K562 (cell line): Measurements from ENCODE around the gene APC2. TPM values are rescaled to one million over a fixed set of nuclear protein-coding genes. Genes with fewer than 3 reads are reported as not detected.

Experiments
- ESRRA ChIP-seq: fragments of 450-650 bp; IDR thresholded peaks from 2 replicates; pipeline ENCODE4 v1.6.1; 2014; ENCODE audit warnings: low read depth, mild to moderate bottlenecking, moderate library complexity, borderline replicate concordance
- FOXK1 ChIP-seq: sonication (generic); formaldehyde crosslinking; IDR thresholded peaks from 2 replicates; pipeline ENCODE4 v1.8.0; 2022; ENCODE audit warnings: missing genetic modification reagents, mild to moderate bottlenecking, borderline replicate concordance
- FUS ChIP-seq: fragments of 200-400 bp; formaldehyde crosslinking; optimal IDR thresholded peaks from 2 replicates; pipeline ENCODE3; 2017; ENCODE audit warnings: low read depth, low read length
- ILK ChIP-seq: fragments of 450-650 bp; IDR thresholded peaks from 2 replicates; pipeline ENCODE4 v1.6.1; 2016; ENCODE audit warnings: missing genetic modification characterization, low read depth, mild to moderate bottlenecking, missing compliant biosample characterization, moderate library complexity, borderline replicate concordance
- JUND ChIP-seq, 2 experiments: IDR thresholded peaks; 2 replicates in 1 of 2; 3 replicates in 1 of 2; pipeline ENCODE4 v1.6.1; 2011; ENCODE audit warnings: borderline replicate concordance in 2 of 2, low read depth in 2 of 2, low read length in 2 of 2, improper control_type of control experiment in 1 of 2, missing biosample characterization in 1 of 2, missing genetic modification characterization in 1 of 2, missing genetic modification reagents in 1 of 2
- KDM1A ChIP-seq, 2 experiments: fragments of 450-650 bp; IDR thresholded peaks; 2 replicates each; pipeline ENCODE4 v1.6.1; 2016; ENCODE audit warnings: mild to moderate bottlenecking in 2 of 2
- RBBP5 ChIP-seq: fragments of 200-600 bp; sonication (generic); IDR thresholded peaks from 2 replicates; pipeline ENCODE4 v1.6.1; 2012; ENCODE audit warnings: borderline replicate concordance, mild to moderate bottlenecking, low read length, control low read depth, inconsistent platforms; ENCODE audit not compliant: insufficient read depth, poor library complexity, severe bottlenecking
- SETDB1 ChIP-seq: IDR thresholded peaks from one replicate; pipeline ENCODE4 v1.6.1; 2012; ENCODE audit warnings: low read length, control low read depth, inconsistent platforms
- XRCC3 ChIP-seq: fragments of 450-650 bp; IDR thresholded peaks from 2 replicates; pipeline ENCODE4 v1.6.1; 2017; ENCODE audit warnings: mild to moderate bottlenecking, moderate library complexity
- XRCC4 ChIP-seq: IDR thresholded peaks from one replicate; pipeline ENCODE4 v1.6.1; 2011; ENCODE audit not compliant: insufficient read depth, insufficient read length; ENCODE audit errors: extremely low read depth
- ZNF124 ChIP-seq: sonication (generic); formaldehyde crosslinking; IDR thresholded peaks from 2 replicates; pipeline ENCODE4 v1.8.1; 2022; ENCODE audit warnings: missing genetic modification reagents
- ZNF224 ChIP-seq: sonication (generic); formaldehyde crosslinking; IDR thresholded peaks from 2 replicates; pipeline ENCODE4 v1.8.0; 2022; ENCODE audit warnings: mild to moderate bottlenecking, missing genetic modification reagents
- ZNF324 ChIP-seq: fragments of 250-450 bp; sonication (Bioruptor Pico); IDR thresholded peaks from 2 replicates; pipeline ENCODE4 v1.4.0; 2020; ENCODE audit warnings: mild to moderate bottlenecking
- ZNF354B ChIP-seq: fragments of 250-450 bp; sonication (Bioruptor Pico); IDR thresholded peaks from 2 replicates; pipeline ENCODE4 v1.4.0; 2020
- ZNF507 ChIP-seq: conservative IDR thresholded peaks from 2 replicates; pipeline ENCODE4 v1.6.1; 2017; ENCODE audit warnings: missing genetic modification characterization, missing compliant biosample characterization
- polyA plus RNA-seq, 8 experiments: library from polyadenylated mRNA; depleted of rRNA in 4 of 8; stranded (reverse) in 5 of 8; unstranded in 3 of 8; fragments of >200 nt; fragmentation: Nextera tagmentation in 2 of 8; fragmentation: Illumina TruSeq in 1 of 8; extraction: Ambion mirVana in 2 of 8; extraction: Trizol in 1 of 8; gene quantifications; 2 replicates each; pipeline versions ENCODE4 v1.2.1 to v1.2.3, GENCODE V29; 2011 to 2014; ENCODE audit warnings: inconsistent platforms in 1 of 8, missing spikeins in 1 of 8
- total RNA-seq, 7 experiments: library from RNA; depleted of rRNA in 6 of 7; stranded (reverse); fragments of >200 nt in 6 of 7; fragmentation: Illumina TruSeq in 2 of 7; extraction: Trizol in 2 of 7; gene quantifications; 2 replicates each; pipeline versions ENCODE4 v1.2.1 to v1.2.3, GENCODE V29; 2011 to 2021; ENCODE audit warnings: low replicate concordance in 1 of 7
- TF ChIP-seq, protein P1 (sequence below): sonication (generic); formaldehyde crosslinking; IDR thresholded peaks from 2 replicates; pipeline ENCODE4 v1.8.0; 2023; ENCODE audit warnings: missing genetic modification reagents, mild to moderate bottlenecking, borderline replicate concordance
- TF ChIP-seq, protein P2 (sequence below): fragments of 250-450 bp; sonication (Bioruptor Pico); IDR thresholded peaks from 2 replicates; pipeline ENCODE4 v1.8.0; 2021; ENCODE audit warnings: moderate library complexity, mild to moderate bottlenecking, inconsistent platforms
- TF ChIP-seq, protein P3 (sequence below): fragments of 450-650 bp; IDR thresholded peaks from 2 replicates; pipeline ENCODE4 v1.6.1; 2016; ENCODE audit warnings: antibody characterized with exemption
- TF ChIP-seq, protein P4 (sequence below): fragments of 450-650 bp; IDR thresholded peaks from one replicate; pipeline ENCODE4 v1.6.1; 2018; ENCODE audit warnings: mild to moderate bottlenecking, moderate library complexity; ENCODE audit not compliant: partially characterized antibody

Gene APC2
- total and polyA plus RNA-seq, 9 of the 15 experiments (the other 6 are each of a cell fraction or from before 2014, with no cell fraction given) = 0.01 to 0.40 (median 0.05) TPM; not detected in 3

DNA sequence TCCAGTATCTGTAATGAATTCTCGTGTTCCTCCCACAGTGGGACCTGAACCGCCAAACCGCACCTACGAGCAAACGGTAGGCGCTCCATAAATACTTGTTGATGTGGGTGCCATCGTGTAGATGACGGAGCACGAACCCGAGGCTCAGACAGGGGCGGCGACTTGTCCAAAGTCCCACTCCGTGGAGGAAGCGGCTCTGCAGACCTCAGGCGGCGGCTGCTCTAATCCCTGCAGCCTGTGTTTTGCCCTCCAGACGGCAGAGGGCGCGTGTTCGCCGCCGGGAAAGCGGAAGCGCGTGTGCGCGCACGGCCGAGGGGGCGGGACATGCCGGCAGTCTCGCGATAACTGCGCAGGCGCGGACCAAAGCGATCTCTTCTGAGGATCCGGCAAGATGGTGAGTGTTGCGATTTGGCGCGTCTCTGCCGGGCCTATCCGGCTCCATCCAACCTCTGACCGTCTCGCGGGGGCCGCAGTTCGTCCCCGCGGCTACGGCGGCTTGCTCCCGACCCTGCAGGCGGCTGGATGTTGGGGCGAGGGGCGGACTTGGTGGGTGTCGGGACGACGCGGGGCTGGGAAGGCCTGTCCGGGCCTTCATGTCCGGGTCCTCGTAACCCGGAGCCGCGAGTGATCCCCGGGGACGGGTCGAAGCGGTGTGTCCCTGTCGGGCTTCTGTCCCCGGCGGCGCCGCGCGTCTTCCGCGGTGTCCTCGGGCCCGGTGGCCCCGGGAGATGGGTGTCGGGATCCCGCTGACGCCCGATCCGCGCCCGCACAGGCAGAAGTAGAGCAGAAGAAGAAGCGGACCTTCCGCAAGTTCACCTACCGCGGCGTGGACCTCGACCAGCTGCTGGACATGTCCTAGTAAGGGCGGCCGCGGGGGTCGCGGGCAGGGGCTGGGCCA, 11.6 kb upstream of the APC2 start, which contains the start of gene RPS15 (continued):
- TF ChIP-seq JUND (IDR thresholded peaks at IDR 0.05; ENCODE audit: borderline replicate concordance, low read depth, low read length) = peak; percentile 72
- no peak; the same call in 2 of the 3 replicates for TF ChIP-seq JUND (tag; IDR thresholded peaks at IDR 0.05; ENCODE audit: borderline replicate concordance, low read depth, low read length)
- TF ChIP-seq ZNF224 (CRISPR knock-in tag) = no peak
- TF ChIP-seq FUS = peak; percentile 92
- TF ChIP-seq RBBP5 = peak; percentile 100
- no peak for TF ChIP-seq XRCC4
- TF ChIP-seq, protein P1, sequence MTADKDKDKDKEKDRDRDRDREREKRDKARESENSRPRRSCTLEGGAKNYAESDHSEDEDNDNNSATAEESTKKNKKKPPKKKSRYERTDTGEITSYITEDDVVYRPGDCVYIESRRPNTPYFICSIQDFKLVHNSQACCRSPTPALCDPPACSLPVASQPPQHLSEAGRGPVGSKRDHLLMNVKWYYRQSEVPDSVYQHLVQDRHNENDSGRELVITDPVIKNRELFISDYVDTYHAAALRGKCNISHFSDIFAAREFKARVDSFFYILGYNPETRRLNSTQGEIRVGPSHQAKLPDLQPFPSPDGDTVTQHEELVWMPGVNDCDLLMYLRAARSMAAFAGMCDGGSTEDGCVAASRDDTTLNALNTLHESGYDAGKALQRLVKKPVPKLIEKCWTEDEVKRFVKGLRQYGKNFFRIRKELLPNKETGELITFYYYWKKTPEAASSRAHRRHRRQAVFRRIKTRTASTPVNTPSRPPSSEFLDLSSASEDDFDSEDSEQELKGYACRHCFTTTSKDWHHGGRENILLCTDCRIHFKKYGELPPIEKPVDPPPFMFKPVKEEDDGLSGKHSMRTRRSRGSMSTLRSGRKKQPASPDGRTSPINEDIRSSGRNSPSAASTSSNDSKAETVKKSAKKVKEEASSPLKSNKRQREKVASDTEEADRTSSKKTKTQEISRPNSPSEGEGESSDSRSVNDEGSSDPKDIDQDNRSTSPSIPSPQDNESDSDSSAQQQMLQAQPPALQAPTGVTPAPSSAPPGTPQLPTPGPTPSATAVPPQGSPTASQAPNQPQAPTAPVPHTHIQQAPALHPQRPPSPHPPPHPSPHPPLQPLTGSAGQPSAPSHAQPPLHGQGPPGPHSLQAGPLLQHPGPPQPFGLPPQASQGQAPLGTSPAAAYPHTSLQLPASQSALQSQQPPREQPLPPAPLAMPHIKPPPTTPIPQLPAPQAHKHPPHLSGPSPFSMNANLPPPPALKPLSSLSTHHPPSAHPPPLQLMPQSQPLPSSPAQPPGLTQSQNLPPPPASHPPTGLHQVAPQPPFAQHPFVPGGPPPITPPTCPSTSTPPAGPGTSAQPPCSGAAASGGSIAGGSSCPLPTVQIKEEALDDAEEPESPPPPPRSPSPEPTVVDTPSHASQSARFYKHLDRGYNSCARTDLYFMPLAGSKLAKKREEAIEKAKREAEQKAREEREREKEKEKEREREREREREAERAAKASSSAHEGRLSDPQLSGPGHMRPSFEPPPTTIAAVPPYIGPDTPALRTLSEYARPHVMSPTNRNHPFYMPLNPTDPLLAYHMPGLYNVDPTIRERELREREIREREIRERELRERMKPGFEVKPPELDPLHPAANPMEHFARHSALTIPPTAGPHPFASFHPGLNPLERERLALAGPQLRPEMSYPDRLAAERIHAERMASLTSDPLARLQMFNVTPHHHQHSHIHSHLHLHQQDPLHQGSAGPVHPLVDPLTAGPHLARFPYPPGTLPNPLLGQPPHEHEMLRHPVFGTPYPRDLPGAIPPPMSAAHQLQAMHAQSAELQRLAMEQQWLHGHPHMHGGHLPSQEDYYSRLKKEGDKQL (CRISPR knock-in tag) = no peak
- TF ChIP-seq XRCC3 = no peak
- TF ChIP-seq ZNF354B = no peak
- TF ChIP-seq, protein P2, sequence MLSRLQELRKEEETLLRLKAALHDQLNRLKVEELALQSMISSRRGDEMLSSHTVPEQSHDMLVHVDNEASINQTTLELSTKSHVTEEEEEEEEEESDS (CRISPR knock-in tag) = no peak
- no peak; the same call in 1 of the 2 replicates for TF ChIP-seq FOXK1 (CRISPR knock-in tag)
- TF ChIP-seq, protein P3, sequence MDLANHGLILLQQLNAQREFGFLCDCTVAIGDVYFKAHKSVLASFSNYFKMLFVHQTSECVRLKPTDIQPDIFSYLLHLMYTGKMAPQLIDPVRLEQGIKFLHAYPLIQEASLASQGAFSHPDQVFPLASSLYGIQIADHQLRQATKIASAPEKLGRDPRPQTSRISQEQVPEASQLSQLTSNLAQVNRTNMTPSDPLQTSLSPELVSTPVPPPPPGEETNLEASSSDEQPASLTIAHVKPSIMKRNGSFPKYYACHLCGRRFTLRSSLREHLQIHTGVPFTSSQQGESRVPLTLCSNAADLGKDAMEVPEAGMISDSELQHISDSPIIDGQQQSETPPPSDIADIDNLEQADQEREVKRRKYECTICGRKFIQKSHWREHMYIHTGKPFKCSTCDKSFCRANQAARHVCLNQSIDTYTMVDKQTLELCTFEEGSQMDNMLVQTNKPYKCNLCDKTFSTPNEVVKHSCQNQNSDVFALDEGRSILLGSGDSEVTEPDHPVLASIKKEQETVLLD = peak; percentile 87
- no peak for TF ChIP-seq ZNF124 (CRISPR knock-in tag)
- no peak for TF ChIP-seq ZNF324 (CRISPR knock-in tag)
- no peak for TF ChIP-seq KDM1A (IDR thresholded peaks at IDR 0.05)
- no peak for TF ChIP-seq ILK
- TF ChIP-seq, protein P4, sequence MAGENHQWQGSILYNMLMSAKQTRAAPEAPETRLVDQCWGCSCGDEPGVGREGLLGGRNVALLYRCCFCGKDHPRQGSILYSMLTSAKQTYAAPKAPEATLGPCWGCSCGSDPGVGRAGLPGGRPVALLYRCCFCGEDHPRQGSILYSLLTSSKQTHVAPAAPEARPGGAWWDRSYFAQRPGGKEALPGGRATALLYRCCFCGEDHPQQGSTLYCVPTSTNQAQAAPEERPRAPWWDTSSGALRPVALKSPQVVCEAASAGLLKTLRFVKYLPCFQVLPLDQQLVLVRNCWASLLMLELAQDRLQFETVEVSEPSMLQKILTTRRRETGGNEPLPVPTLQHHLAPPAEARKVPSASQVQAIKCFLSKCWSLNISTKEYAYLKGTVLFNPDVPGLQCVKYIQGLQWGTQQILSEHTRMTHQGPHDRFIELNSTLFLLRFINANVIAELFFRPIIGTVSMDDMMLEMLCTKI = no peak
- no peak for TF ChIP-seq ZNF507
- TF ChIP-seq SETDB1 = peak; percentile 39
- TF ChIP-seq ESRRA = peak; percentile 73; the same call in 1 of the 2 replicates
